Endothelial cell of umbilical vein (primary cell): Measurements from ENCODE around the gene SS18. TPM values are rescaled to one million over a fixed set of nuclear protein-coding genes. Genes with fewer than 3 reads are reported as not detected.

ENCODE experiments used
- BruUV-seq: library from RNA; stranded (reverse); fragments of 400-500 nt; replicated peaks from 2 replicates; lab custom pipeline; 2021; lab: Mats Ljungman, UMichigan
- CTCF ChIA-PET: fragments of 300-600, 350-600 bp; sonication (Branson Sonifier 250); formaldehyde crosslinking; loops from one replicate; lab custom pipeline; 2021; ENCODE audit warnings: antibody characterized with exemption, inconsistent platforms; lab: Charles Lee
- POLR2A ChIA-PET: fragments of 300-600, 350-600 bp; sonication (Branson Sonifier 250); formaldehyde crosslinking; loops from one replicate; lab custom pipeline; 2021; ENCODE audit warnings: antibody characterized with exemption, inconsistent platforms; lab: Charles Lee
- DNase-seq: peaks from one replicate; pipeline ENCODE4 v3.0.0-alpha.2; 2011; ENCODE audit warnings: low read depth, low spot score
- FAIRE-seq: peaks from 2 replicates; lab custom pipeline; 2011; peaks lifted over from hg19 to GRCh38; lab: Jason Lieb, UNC
- H2AFZ ChIP-seq: 2 replicates; pipeline ENCODE4 v1.6.0; 2012; ENCODE audit warnings: low read depth, low read length, control low read depth, inconsistent platforms
- H3K27ac ChIP-seq: 2 replicates; pipeline ENCODE4 v1.5.1; 2011; ENCODE audit warnings: low read depth, mild to moderate bottlenecking, control low read depth, low read length, moderate library complexity; ENCODE audit not compliant: insufficient read depth
- H3K27me3 ChIP-seq, 2 experiments: 2 replicates each; pipeline versions ENCODE4 v1.6.0 to v1.6.1; 2011; ENCODE audit warnings: low read length in 2 of 2, mixed read lengths in 1 of 2; ENCODE audit not compliant: control insufficient read depth in 2 of 2, insufficient read depth in 2 of 2
- H3K36me3 ChIP-seq, 2 experiments: 2 replicates in 1 of 2; 3 replicates in 1 of 2; pipeline ENCODE4 v1.5.1; 2011; ENCODE audit warnings: low read length in 2 of 2, mild to moderate bottlenecking in 1 of 2, moderate library complexity in 1 of 2; ENCODE audit not compliant: control insufficient read depth in 2 of 2, insufficient read depth in 2 of 2; ENCODE audit errors: extremely low read depth in 1 of 2
- H3K4me1 ChIP-seq: 3 replicates; pipeline ENCODE4 v1.5.1; 2011; ENCODE audit warnings: mild to moderate bottlenecking, low read length; ENCODE audit not compliant: control insufficient read depth, insufficient read depth; ENCODE audit errors: extremely low read depth
- H3K4me2 ChIP-seq: 2 replicates; pipeline ENCODE4 v1.6.1; 2011; ENCODE audit warnings: low read length, control low read depth, mixed read lengths; ENCODE audit not compliant: insufficient read depth
- H3K4me3 ChIP-seq, 3 experiments: fragments of 200-600 bp in 1 of 3; sonication (generic), shearing (Covaris generic) in 1 of 3; replicated peaks in 1 of 3; 2 replicates each; pipeline ENCODE4 v1.5.1; 2011 to 2016; ENCODE audit warnings: control low read depth in 3 of 3, low read length in 3 of 3, mild to moderate bottlenecking in 2 of 3, inconsistent platforms in 1 of 3, low read depth in 1 of 3, moderate library complexity in 1 of 3; ENCODE audit not compliant: insufficient read depth in 1 of 3
- H3K79me2 ChIP-seq: 2 replicates; pipeline ENCODE4 v1.6.0; 2012; ENCODE audit warnings: low read length, inconsistent platforms; ENCODE audit not compliant: control insufficient read depth, insufficient read depth
- H3K9ac ChIP-seq: replicated peaks from 2 replicates; pipeline ENCODE3; 2011; ENCODE audit warnings: low read length, control low read depth; ENCODE audit not compliant: insufficient read depth; ENCODE audit errors: extremely low read depth
- H3K9me1 ChIP-seq: replicated peaks from 3 replicates; pipeline ENCODE4 v1.6.0; 2011; ENCODE audit warnings: mild to moderate bottlenecking, low read length; ENCODE audit not compliant: control insufficient read depth, insufficient read depth; ENCODE audit errors: extremely low read depth
- H3K9me3 ChIP-seq: replicated peaks from 2 replicates; pipeline ENCODE4 v1.5.1; 2012; ENCODE audit warnings: low read length, inconsistent platforms; ENCODE audit not compliant: control insufficient read depth, insufficient read depth
- H4K20me1 ChIP-seq: replicated peaks from 2 replicates; pipeline ENCODE3; 2011; ENCODE audit warnings: mild to moderate bottlenecking, low read length; ENCODE audit not compliant: control insufficient read depth, insufficient read depth; ENCODE audit errors: extremely low read depth
- EZH2 ChIP-seq: IDR thresholded peaks from 2 replicates; pipeline ENCODE4 v1.6.1; 2012; ENCODE audit warnings: borderline replicate concordance, low read depth, mild to moderate bottlenecking, moderate library complexity, low read length, inconsistent platforms; ENCODE audit not compliant: severe bottlenecking
- FOS ChIP-seq: IDR thresholded peaks from 2 replicates; pipeline ENCODE4 v1.6.1; 2011; ENCODE audit warnings: mild to moderate bottlenecking, low read length, moderate library complexity, borderline replicate concordance; ENCODE audit not compliant: insufficient read depth
- GATA2 ChIP-seq: IDR thresholded peaks from 2 replicates; pipeline ENCODE4 v1.7.0; 2011; ENCODE audit warnings: low read depth, mild to moderate bottlenecking, moderate library complexity, mixed read lengths, low read length; ENCODE audit not compliant: insufficient read length, insufficient read depth
- JUN ChIP-seq: IDR thresholded peaks from 2 replicates; pipeline ENCODE4 v1.6.1; 2011; ENCODE audit warnings: borderline replicate concordance, low read depth; ENCODE audit not compliant: insufficient read length, insufficient read depth
- MYC ChIP-seq: IDR thresholded peaks from one replicate; pipeline ENCODE4 v1.6.1; 2011; ENCODE audit warnings: mild to moderate bottlenecking, low read depth, low read length
- POLR2A ChIP-seq: IDR thresholded peaks from 2 replicates; pipeline ENCODE4 v1.6.1; 2012; ENCODE audit warnings: low read depth, mild to moderate bottlenecking, control low read depth, low read length
- POLR2AphosphoS5 ChIP-seq: IDR thresholded peaks from 2 replicates; pipeline ENCODE4 v1.6.1; 2012; ENCODE audit warnings: low read depth, mild to moderate bottlenecking, control low read depth, low read length, moderate library complexity; ENCODE audit not compliant: insufficient read depth
- dilution Hi-C: fragments of 300-500 bp; cut with MboI; formaldehyde crosslinking; loops from one replicate; pipeline ENCODE4 v1.15.0; 2019; ENCODE audit warnings: low sequenced_read_pairs; ENCODE audit not compliant: extremely low pct_ligation_motif_present
- intact Hi-C: fragments of 100-400 bp; cut with micrococcal nuclease; formaldehyde crosslinking; loops from one replicate; pipeline ENCODE4 v1.10.0; 2022
- polyA plus RNA-seq, 4 experiments: library from polyadenylated mRNA; depleted of rRNA in 3 of 4; stranded (reverse) in 3 of 4; unstranded in 1 of 4; fragments of >200 nt; gene quantifications; 2 replicates each; pipeline versions ENCODE4 v1.2.1 to v1.2.3, GENCODE V29; 2011 to 2012; ENCODE audit warnings: missing spikeins in 1 of 4
- total RNA-seq: library from RNA; stranded (reverse); gene quantifications from 2 replicates; pipeline ENCODE4 v1.2.3, GENCODE V29; 2021
- TF ChIP-seq, protein P1 (sequence below), 2 donors: IDR thresholded peaks; 1 replicate in 1 of 2; 2 replicates in 1 of 2; pipeline ENCODE4 v1.5.1; 2011; ENCODE audit warnings: low read length in 2 of 2, mild to moderate bottlenecking in 2 of 2, moderate library complexity in 2 of 2, control low read depth in 1 of 2, inconsistent platforms in 1 of 2, low read depth in 1 of 2; ENCODE audit not compliant: insufficient read depth in 1 of 2; ENCODE audit errors: extremely low read depth in 1 of 2

SS18 gene
- total and polyA plus RNA-seq, 2 donors (not counting 3 experiments of a cell fraction or from before 2014, with no cell fraction given) = 68.4 to 204 TPM

DNA sequence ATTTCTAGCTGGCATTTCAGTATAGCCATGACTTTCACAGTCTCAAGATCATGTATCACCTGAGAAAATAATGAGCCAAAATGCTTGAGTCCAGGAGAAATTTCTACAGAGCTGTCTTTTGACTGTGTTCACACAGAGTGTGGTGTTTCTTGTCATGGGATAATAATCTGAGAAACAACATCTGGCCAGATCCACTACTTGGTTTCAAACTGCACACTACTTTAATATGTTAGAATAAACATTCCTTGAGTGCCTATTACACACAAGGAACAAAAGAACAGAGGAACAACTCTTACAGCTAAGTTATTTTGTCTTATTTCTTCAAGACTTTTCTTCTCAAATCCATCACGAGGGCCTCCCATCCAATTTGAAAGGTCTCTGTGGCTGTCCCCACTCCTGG lies 108.3 kb downstream of the SS18 start:
- Histone ChIP-seq H2AFZ (no peak overlapping the region), H3K4me2 (no peak overlapping the region), H3K9me1 (no peaks in the 10 kb centered on the region), H3K79me2 (no peaks in the 10 kb centered on the region), H3K4me3 (no peak overlapping the region), H3K4me1 (no peaks in the 10 kb centered on the region), H3K9ac (no peak overlapping the region), H3K27me3 (peaks cover 2 to 9% of the 10 kb centered on the region in 2 experiments), H3K36me3 (no peaks in the 10 kb centered on the region), H4K20me1 (no peaks in the 10 kb centered on the region), H3K27ac (no peak overlapping the region), H3K9me3 (no peaks in the 10 kb centered on the region)
- ChIA-PET POLR2A (no interaction called here), CTCF (interaction anchor here (0.7 to 1.7 kb wide), 3 partner anchors 9 to 36 kb away, joined by 3 to 7 read pairs (median 4); no protein-coding TSS in a partner anchor)
- dilution Hi-C loops = no loop called here
- no peak for FAIRE-seq
- TF ChIP-seq, protein P1, sequence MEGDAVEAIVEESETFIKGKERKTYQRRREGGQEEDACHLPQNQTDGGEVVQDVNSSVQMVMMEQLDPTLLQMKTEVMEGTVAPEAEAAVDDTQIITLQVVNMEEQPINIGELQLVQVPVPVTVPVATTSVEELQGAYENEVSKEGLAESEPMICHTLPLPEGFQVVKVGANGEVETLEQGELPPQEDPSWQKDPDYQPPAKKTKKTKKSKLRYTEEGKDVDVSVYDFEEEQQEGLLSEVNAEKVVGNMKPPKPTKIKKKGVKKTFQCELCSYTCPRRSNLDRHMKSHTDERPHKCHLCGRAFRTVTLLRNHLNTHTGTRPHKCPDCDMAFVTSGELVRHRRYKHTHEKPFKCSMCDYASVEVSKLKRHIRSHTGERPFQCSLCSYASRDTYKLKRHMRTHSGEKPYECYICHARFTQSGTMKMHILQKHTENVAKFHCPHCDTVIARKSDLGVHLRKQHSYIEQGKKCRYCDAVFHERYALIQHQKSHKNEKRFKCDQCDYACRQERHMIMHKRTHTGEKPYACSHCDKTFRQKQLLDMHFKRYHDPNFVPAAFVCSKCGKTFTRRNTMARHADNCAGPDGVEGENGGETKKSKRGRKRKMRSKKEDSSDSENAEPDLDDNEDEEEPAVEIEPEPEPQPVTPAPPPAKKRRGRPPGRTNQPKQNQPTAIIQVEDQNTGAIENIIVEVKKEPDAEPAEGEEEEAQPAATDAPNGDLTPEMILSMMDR (IDR thresholded peaks at IDR 0.05; ENCODE audit: extremely low read depth in 1 of 2, insufficient read depth in 1 of 2, low read depth in 1 of 2, low read length in 2 of 2) = no peak
- TF ChIP-seq GATA2 = no peak
- TF ChIP-seq MYC = no peak
- TF ChIP-seq POLR2A = no peak
- no peak for TF ChIP-seq EZH2
- TF ChIP-seq POLR2AphosphoS5 = no peak
- no peak for TF ChIP-seq FOS
- TF ChIP-seq JUN = no peak
- no TSS peak for BruUV-seq
- DNase-seq = no peak
- intact Hi-C loops = no loop called here
